ENCODE results near the gene LAPTM4A.
"Not testable (repeated sequence)": the region's sequence is repeated elsewhere in the genome, so short reads cannot be mapped to it uniquely, and the experiment has no call there.

Gene LAPTM4A

GRCh38 chr2:20080428-20080827, 29.0 kb upstream of the LAPTM4A start:
- Histone ChIP-seq H3K36me3 (ENCODE audit: control insufficient read depth, insufficient read depth, low read length) (no peaks in the 10 kb centered on the region), H3K4me3 (replicated peaks; ENCODE audit: low read depth, low read length) (no peak overlapping the region), H3K27me3 (replicated peaks; ENCODE audit: control insufficient read depth, insufficient read depth, low read length) (no peaks in the 10 kb centered on the region; the same call in 1 of the 2 replicates)
- TF ChIP-seq, protein P1, sequence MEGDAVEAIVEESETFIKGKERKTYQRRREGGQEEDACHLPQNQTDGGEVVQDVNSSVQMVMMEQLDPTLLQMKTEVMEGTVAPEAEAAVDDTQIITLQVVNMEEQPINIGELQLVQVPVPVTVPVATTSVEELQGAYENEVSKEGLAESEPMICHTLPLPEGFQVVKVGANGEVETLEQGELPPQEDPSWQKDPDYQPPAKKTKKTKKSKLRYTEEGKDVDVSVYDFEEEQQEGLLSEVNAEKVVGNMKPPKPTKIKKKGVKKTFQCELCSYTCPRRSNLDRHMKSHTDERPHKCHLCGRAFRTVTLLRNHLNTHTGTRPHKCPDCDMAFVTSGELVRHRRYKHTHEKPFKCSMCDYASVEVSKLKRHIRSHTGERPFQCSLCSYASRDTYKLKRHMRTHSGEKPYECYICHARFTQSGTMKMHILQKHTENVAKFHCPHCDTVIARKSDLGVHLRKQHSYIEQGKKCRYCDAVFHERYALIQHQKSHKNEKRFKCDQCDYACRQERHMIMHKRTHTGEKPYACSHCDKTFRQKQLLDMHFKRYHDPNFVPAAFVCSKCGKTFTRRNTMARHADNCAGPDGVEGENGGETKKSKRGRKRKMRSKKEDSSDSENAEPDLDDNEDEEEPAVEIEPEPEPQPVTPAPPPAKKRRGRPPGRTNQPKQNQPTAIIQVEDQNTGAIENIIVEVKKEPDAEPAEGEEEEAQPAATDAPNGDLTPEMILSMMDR (IDR thresholded peaks at IDR 0.05; ENCODE audit: insufficient read depth, low read length, poor library complexity, severe bottlenecking): no peak
- DNase-seq (ENCODE audit: extremely low read depth, insufficient read length): no peak

DNA sequence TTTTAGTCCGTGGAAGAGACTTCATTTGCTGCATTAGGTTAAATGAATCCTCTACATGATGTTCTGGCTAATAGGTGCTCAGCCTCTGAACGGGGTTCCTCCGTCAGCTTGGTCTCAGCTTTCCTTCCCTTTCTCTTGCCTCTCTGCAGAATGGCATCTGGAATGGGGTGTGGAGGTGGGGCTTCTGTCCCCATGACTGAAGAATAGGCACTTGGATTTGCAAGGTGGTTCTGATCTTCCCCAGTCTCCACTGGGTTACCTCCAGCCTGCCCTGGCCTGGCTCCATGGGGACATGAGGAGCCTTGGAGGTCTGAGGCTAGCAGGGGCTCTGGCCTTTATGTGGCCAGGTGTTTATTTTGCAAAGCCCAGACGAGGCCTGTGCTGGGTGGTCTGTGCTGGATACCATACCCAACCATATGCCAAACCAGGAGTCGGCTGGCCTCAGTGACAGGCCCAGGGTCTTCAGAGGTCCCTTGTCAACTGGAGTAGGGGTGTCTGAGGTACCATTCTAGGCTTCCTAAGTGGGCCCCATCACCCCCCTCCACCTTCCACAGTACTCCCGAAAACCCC, 28.2 kb upstream of the LAPTM4A start:
- H3K36me3 ChIP-seq (ENCODE audit: control insufficient read depth, insufficient read depth, low read length): no peaks in the 10 kb centered on the region
- TF ChIP-seq, protein P1 (IDR thresholded peaks at IDR 0.05; ENCODE audit: insufficient read depth, low read length, poor library complexity, severe bottlenecking): no peak
- DNase-seq (ENCODE audit: extremely low read depth, insufficient read length): no peak
- H3K4me3 ChIP-seq (replicated peaks; ENCODE audit: low read depth, low read length): no peak overlapping the region
- H3K27me3 ChIP-seq (replicated peaks; ENCODE audit: control insufficient read depth, insufficient read depth, low read length): no peaks in the 10 kb centered on the region; the same call in 1 of the 2 replicates

- TF ChIP-seq, protein P1 (IDR thresholded peaks at IDR 0.05; ENCODE audit: insufficient read depth, low read length, poor library complexity, severe bottlenecking): no peak
- H3K27me3 ChIP-seq (replicated peaks; ENCODE audit: control insufficient read depth, insufficient read depth, low read length): no peaks in the 10 kb centered on the region; the same call in 1 of the 2 replicates
- H3K36me3 ChIP-seq (ENCODE audit: control insufficient read depth, insufficient read depth, low read length): no peaks in the 10 kb centered on the region
- no peak for DNase-seq (ENCODE audit: extremely low read depth, insufficient read length)
- no peak overlapping the region for H3K4me3 ChIP-seq (replicated peaks; ENCODE audit: low read depth, low read length)
These were observed 26.0 kb upstream of the LAPTM4A start for GRCh38 chr2:20077411-20077940.

GRCh38 chr2:20076757-20077156, 25.3 kb upstream of the LAPTM4A start:
- DNase-seq (ENCODE audit: extremely low read depth, insufficient read length): no peak
- H3K36me3 ChIP-seq (ENCODE audit: control insufficient read depth, insufficient read depth, low read length): no peaks in the 10 kb centered on the region

DNA sequence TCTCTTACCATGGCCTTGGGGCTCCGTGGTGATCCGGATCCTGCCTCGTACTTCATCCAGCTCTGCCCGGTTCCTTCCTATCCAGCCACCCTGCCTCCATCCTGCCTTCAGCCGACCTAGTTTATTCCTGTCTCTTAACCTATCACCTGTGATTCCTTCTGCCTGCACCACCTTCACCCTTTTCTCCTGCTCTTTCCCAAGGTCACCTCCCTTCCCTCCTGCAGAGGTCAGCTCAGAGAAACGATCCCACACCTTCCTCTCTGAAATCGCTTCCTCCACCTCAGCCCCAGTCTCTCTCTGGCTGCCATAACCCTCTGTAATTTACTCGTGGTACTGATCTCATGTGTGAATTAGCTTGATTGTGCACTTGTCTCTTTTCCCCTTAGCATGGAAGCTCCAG, 23.5 kb upstream of the LAPTM4A start:
- Histone ChIP-seq H3K4me3 (replicated peaks; ENCODE audit: low read depth, low read length) (no peak overlapping the region), H3K36me3 (ENCODE audit: control insufficient read depth, insufficient read depth, low read length) (no peaks in the 10 kb centered on the region), H3K27me3 (replicated peaks; ENCODE audit: control insufficient read depth, insufficient read depth, low read length) (no peaks in the 10 kb centered on the region; the same call in 1 of the 2 replicates)
- TF ChIP-seq, protein P1 (IDR thresholded peaks at IDR 0.05; ENCODE audit: insufficient read depth, low read length, poor library complexity, severe bottlenecking): no peak
- no peak for DNase-seq (ENCODE audit: extremely low read depth, insufficient read length)

More at GRCh38 chr2:20076757-20077156, 25.3 kb upstream of the LAPTM4A start:
- no peaks in the 10 kb centered on the region; the same call in 1 of the 2 replicates for H3K27me3 ChIP-seq (replicated peaks; ENCODE audit: control insufficient read depth, insufficient read depth, low read length)
- TF ChIP-seq, protein P1 (IDR thresholded peaks at IDR 0.05; ENCODE audit: insufficient read depth, low read length, poor library complexity, severe bottlenecking): no peak
- no peak overlapping the region for H3K4me3 ChIP-seq (replicated peaks; ENCODE audit: low read depth, low read length)

DNA sequence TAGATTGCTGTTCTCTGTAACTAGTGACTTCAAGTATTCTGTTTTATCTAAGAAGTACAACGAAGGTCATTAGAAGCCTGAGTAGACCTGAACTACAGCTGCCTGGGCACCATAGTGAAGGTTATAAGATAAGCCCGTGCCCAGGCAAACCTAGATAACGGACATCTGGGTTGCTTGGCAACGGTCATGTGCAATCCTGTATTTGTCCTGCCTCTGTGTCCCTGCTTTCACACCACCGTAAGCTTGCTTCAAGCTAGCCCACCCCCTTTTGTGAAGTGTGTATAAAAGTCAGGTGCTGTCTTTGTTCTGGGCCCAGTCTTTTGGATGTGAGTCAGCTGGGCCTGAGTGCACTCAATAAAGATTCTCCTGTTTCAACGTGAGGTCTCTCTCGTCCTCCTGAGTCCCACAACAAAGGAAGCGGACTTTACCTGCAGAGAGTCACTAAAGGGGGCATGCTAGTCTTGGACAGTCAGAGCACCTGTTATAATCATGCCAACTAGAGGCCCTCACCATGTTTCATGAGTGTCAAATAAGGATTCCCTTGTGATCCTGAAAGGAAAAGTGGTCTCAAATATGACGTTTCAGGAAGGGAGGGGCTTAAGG, 22.7 kb upstream of the LAPTM4A start:
- H3K4me3 ChIP-seq (replicated peaks; ENCODE audit: low read depth, low read length); H3K36me3 ChIP-seq (ENCODE audit: control insufficient read depth, insufficient read depth, low read length); H3K27me3 ChIP-seq (replicated peaks; ENCODE audit: control insufficient read depth, insufficient read depth, low read length); DNase-seq (ENCODE audit: extremely low read depth, insufficient read length): not testable (repeated sequence)

Data from GM06990 (cell line).